BE2C (cell line): ENCODE data around the gene KLF16.

Experiments used
- DNase-seq: peaks from one replicate; pipeline ENCODE4 v3.0.0-alpha.2; 2020
- H3K27me3 ChIP-seq: fragments of 250-450 bp; sonication (Bioruptor Pico); 2 replicates; pipeline ENCODE4 v1.5.1; 2020; ENCODE audit warnings: mild to moderate bottlenecking
- H3K36me3 ChIP-seq: fragments of 250-450 bp; sonication (Bioruptor Pico); 2 replicates; pipeline ENCODE4 v1.5.1; 2020; ENCODE audit warnings: mild to moderate bottlenecking
- H3K4me1 ChIP-seq: fragments of 250-450 bp; sonication (Bioruptor Pico); 2 replicates; pipeline ENCODE4 v1.5.1; 2020
- H3K4me3 ChIP-seq: 2 replicates; pipeline ENCODE4 v1.5.1; 2011; ENCODE audit warnings: low read depth, low read length
- H3K9me3 ChIP-seq: fragments of 250-450 bp; sonication (Bioruptor Pico); 2 replicates; pipeline ENCODE4 v1.5.1; 2020
- TF ChIP-seq, protein P1 (sequence below): IDR thresholded peaks from 2 replicates; pipeline ENCODE4 v1.5.1; 2012; ENCODE audit warnings: mild to moderate bottlenecking, low read depth, low read length

The KLF16 gene

DNA sequence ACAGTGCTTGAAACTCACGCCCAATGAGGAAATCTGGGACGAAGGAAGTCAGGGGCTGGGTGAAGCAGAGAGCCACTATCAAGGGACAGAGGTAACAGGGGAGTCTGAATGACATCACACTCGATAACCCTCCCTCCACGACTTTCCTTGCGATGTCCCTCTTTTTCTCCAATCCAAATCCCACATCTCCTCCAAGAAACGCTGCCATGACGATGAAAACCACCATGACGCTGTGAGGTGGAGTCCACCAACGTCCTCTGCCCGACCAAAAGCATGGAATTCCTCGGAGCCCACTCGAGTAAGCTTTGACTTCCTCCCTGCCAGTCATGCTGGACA is 16.1 kb downstream of the KLF16 start:
- Histone ChIP-seq H3K27me3 (no peaks in the 10 kb centered on the region), H3K4me1 (peaks cover 6% of the 10 kb centered on the region), H3K9me3 (no peaks in the 10 kb centered on the region), H3K4me3 (peak overlapping the region; percentile 94), H3K36me3 (peaks cover 28% of the 10 kb centered on the region)
- no peak for DNase-seq
- TF ChIP-seq, protein P1, sequence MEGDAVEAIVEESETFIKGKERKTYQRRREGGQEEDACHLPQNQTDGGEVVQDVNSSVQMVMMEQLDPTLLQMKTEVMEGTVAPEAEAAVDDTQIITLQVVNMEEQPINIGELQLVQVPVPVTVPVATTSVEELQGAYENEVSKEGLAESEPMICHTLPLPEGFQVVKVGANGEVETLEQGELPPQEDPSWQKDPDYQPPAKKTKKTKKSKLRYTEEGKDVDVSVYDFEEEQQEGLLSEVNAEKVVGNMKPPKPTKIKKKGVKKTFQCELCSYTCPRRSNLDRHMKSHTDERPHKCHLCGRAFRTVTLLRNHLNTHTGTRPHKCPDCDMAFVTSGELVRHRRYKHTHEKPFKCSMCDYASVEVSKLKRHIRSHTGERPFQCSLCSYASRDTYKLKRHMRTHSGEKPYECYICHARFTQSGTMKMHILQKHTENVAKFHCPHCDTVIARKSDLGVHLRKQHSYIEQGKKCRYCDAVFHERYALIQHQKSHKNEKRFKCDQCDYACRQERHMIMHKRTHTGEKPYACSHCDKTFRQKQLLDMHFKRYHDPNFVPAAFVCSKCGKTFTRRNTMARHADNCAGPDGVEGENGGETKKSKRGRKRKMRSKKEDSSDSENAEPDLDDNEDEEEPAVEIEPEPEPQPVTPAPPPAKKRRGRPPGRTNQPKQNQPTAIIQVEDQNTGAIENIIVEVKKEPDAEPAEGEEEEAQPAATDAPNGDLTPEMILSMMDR = no peak

DNA sequence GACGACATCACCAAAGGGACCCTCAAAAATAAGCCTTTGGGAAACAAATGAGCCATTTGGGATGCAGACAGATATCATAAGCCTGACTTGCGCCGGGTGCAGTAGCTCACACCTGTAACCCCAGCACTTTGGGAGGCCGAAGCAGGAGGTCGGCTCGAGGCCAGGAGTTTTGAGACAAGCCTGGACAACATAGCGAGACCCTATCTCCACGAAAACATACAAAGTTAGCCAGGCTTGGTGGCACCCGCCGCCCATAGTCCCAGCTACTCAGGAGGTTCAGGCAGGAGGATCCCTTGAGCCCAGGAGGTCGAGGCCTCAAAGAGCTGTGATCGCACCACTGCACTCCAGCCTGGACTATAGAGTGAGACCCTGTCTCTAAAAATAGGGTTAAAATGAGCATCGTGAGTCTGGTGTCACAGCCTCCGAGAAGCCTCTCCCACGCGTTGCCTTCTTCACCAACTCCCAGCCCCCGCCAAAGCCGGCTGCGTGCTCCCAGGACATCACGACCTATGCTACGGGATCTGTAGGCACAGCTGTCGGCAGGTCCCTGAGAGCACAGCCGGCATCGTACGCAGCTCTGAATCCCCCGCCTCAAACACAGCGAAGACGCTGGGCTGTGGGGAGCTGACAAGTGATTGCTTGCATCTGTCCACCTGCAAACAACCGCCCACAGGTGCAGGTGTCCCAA is 16.7 kb downstream of the KLF16 start:
- TF ChIP-seq, protein P1 = no peak
- Histone ChIP-seq H3K4me1 (peaks cover 3% of the 10 kb centered on the region; the same call in 1 of the 2 replicates), H3K4me3 (peak overlapping the region; percentile 94), H3K36me3 (peaks cover 28% of the 10 kb centered on the region), H3K9me3 (no peaks in the 10 kb centered on the region), H3K27me3 (no peaks in the 10 kb centered on the region)
- no peak for DNase-seq

DNA sequence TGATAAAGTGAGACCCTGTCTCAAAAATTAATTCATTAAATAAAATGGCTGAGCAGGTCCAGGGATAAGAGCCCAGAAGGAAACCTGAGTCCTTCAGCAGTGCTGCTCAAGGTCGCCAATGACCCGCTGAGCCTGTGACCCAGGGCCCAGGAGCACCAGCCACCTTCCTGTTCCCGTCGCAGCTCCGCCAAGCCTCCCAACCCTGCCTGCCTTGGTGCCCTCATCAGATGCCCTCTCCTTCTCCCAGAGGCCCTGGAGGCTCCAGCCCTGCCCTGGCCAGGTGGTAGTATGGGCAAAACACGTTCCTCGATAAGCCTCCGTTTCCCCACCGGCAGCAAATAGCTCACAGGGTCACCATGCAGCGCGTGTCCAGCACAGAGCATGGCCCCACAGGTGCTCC is 17.7 kb downstream of the KLF16 start:
- no peaks in the 10 kb centered on the region for H3K9me3 ChIP-seq
- peaks cover 28% of the 10 kb centered on the region for H3K36me3 ChIP-seq
- peaks cover 3% of the 10 kb centered on the region; the same call in 1 of the 2 replicates for H3K4me1 ChIP-seq
- no peak for DNase-seq
- no peaks in the 10 kb centered on the region for H3K27me3 ChIP-seq
- TF ChIP-seq, protein P1 = no peak
- H3K4me3 ChIP-seq = no peak overlapping the region

DNA sequence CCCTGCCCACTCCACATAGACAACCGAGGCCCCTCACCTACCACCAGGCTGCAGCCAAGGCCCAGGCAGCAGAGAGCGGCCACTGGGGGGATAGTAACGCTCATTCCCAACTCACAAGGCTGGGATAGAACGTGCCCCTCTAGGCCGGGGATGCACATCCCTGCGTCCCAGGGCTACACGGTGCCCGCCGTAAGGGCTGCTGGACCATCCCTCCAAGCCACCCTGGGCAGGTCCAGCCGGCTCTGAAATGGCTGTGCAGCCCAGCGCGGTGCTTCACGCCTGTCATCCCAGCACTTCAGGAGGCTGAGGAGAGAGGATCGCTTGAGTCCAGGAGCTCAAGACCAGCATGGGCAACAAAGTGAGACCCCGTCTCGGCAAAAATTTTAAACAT is 18.3 kb downstream of the KLF16 start:
- H3K4me1 ChIP-seq = peaks cover 3% of the 10 kb centered on the region; the same call in 1 of the 2 replicates
- H3K4me3 ChIP-seq = no peak overlapping the region
- TF ChIP-seq, protein P1 = no peak
- H3K36me3 ChIP-seq = peaks cover 28% of the 10 kb centered on the region
- H3K9me3 ChIP-seq = no peaks in the 10 kb centered on the region
- no peaks in the 10 kb centered on the region for H3K27me3 ChIP-seq
- no peak for DNase-seq

DNA sequence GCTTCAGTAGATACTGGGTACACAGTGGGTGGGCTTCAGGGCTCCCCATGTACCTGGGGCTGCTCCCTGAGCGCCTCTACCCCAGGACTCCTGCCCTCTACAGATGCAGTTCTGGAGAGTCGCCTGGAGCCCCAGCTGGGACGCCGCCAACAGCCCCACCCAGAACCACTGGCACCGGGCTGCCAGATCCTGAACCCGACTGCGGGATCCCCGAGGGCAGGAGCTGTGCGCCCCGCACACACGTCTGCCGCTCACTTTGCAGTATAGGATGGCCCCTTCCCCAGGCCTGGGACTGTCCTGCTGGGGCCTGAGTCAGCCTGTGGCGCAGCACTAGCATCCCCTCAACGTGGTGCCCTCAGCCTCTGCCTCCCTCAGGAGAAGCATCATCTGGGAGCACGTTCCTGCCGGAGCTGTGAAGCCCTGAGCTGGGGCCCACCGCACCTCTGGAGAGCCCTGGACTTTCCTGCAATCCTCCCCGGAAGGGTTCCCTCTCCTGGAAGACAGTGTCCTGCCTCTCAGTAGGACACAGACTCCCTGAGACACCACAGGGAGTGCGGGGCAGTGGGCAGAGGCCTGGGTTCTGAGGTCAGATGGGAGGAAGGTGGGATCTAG is 18.8 kb downstream of the KLF16 start:
- no peaks in the 10 kb centered on the region for H3K27me3 ChIP-seq
- H3K36me3 ChIP-seq = peaks cover 28% of the 10 kb centered on the region
- peaks cover 3% of the 10 kb centered on the region; the same call in 1 of the 2 replicates for H3K4me1 ChIP-seq
- TF ChIP-seq, protein P1 = no peak
- no peak for DNase-seq
- H3K4me3 ChIP-seq = no peak overlapping the region
- H3K9me3 ChIP-seq = no peaks in the 10 kb centered on the region
